Heart right ventricle (tissue), 16 donors: ENCODE measurements around the gene GRIK2. TPM values are rescaled to one million over a fixed set of nuclear protein-coding genes. Genes with fewer than 3 reads are reported as not detected.

Experiments used
- ATAC-seq, 8 donors: fragments of 200-7000 bp; cut with Tn5 transposase; one replicate each; pipeline ENCODE4 v1.9.1; 2020; ENCODE audit warnings: mild to moderate bottlenecking in 8 of 8, moderate library complexity in 8 of 8, moderate number of reproducible peaks in 1 of 8
- DNase-seq, 2 donors: peaks; one replicate each; pipeline ENCODE4 v3.0.0-alpha.2; 2020
- H3K27ac ChIP-seq, 10 donors: fragments of 200-600 bp; sonication (generic) in 2 of 10; one replicate each; pipeline versions ENCODE4 v1.5.0 to v1.8.0; 2020 to 2022; ENCODE audit warnings: mild to moderate bottlenecking in 3 of 10
- H3K27me3 ChIP-seq, 7 donors: fragments of 200-600 bp; one replicate each; pipeline ENCODE4 v1.8.0; 2021 to 2022; ENCODE audit warnings: mild to moderate bottlenecking in 2 of 7
- H3K36me3 ChIP-seq, 9 donors: fragments of 200-600 bp; sonication (generic) in 1 of 9; one replicate each; pipeline versions ENCODE4 v1.5.0 to v1.8.0; 2020 to 2022; ENCODE audit warnings: mild to moderate bottlenecking in 2 of 9
- H3K4me1 ChIP-seq, 9 donors: fragments of 200-600 bp; sonication (generic) in 1 of 9; one replicate each; pipeline versions ENCODE4 v1.5.0 to v1.8.0; 2020 to 2022; ENCODE audit warnings: mild to moderate bottlenecking in 4 of 9
- H3K4me3 ChIP-seq, 10 donors: fragments of 200-600 bp; sonication (generic) in 2 of 10; one replicate each; pipeline versions ENCODE4 v1.5.0 to v1.8.0; 2020 to 2022; ENCODE audit warnings: mild to moderate bottlenecking in 7 of 10, moderate library complexity in 2 of 10
- H3K9me3 ChIP-seq, 11 donors: fragments of 200-600 bp in 10 of 11; sonication (generic) in 2 of 11; one replicate each; pipeline versions ENCODE4 v1.5.0 to v1.8.0; 2013 to 2022; ENCODE audit warnings: mild to moderate bottlenecking in 2 of 11, control low read depth in 1 of 11, moderate library complexity in 1 of 11
- CTCF ChIP-seq, 9 donors: fragments of 200-600 bp; sonication (generic) in 2 of 9; IDR thresholded peaks; one replicate each; pipeline versions ENCODE4 v1.5.0 to v1.8.0; 2021 to 2022; ENCODE audit warnings: antibody characterized with exemption in 9 of 9, mild to moderate bottlenecking in 5 of 9, moderate library complexity in 1 of 9
- WGBS, 2 donors: extraction: QIAGEN DNeasy Blood & Tissue Kit; methylation state at CpG; one replicate each; pipeline ENCODE4 v1.1.7; 2013; ENCODE audit warnings: inconsistent platforms in 1 of 2; 5-methylcytosine and 5-hydroxymethylcytosine counted together
- intact Hi-C, 10 donors: fragments of 100-400 bp; cut with DNase I; formaldehyde crosslinking; loops; one replicate each; pipeline versions ENCODE4 v1.11.1 to v1.14.2; 2022
- polyA plus RNA-seq, 2 donors: library from polyadenylated mRNA; stranded (reverse); fragments of 200-250 nt; gene quantifications; one replicate each; pipeline ENCODE4 v1.2.3, GENCODE V29; 2013
- total RNA-seq, 10 donors: library from RNA; stranded (reverse); fragmentation: NEBNext Ultra II Directional in 3 of 10; extraction: Animal tissue kit (Norgen Biotek cat#: 25700) in 3 of 10; gene quantifications; one replicate each; pipeline versions ENCODE4 v1.2.1 to v1.2.4, GENCODE V29; 2021 to 2023
- donor health status: Arrhythmogenic right ventricular cardiomyopathy.
- donor health status: ischemic (EF 13 %, LVEDD 7.1; RV severe dilation, severe dysfunction).
- donor health status: healthy with polysubstance abuse.
- donor health status: DM: no; HTN: yes; CAD: no.
- donor health status: DM: no; HTN: no; CAD: no.
- donor health status: ischemic (EF 25% LVEDD 6.9; RV normal size, moderate dysfunction).
- donor health status: ischemic (EF 25% LVEDD 5.7; RV mildly dilated, moderate dysfunction).
- donor health status: healthy.
- donor health status: DM: yes; HTN: yes; CAD: no.
- donor health status: Ischemic cardiomyopathy.
- donor health status: ischemic (EF 35%, LVEDD 5.7; RV mildly dilated, moderate dysfunction).
- donor health status: nonischemic (EF 11% LVEDD 7.7; RV severe dilation, severe dysfunction).
- donor health status: DM: yes; HTN: yes; CAD: no.
- donor health status: PGD.
- donor health status: ischemic (EF 29% LVEDD 5.4; RV normal size, mild dysfunction).
- donor health status: nonischemic (EF 23%, LVEDD 6.1; RV moderate dilation, normal function).

The GRIK2 gene
- total and polyA plus RNA-seq, 12 donors, result 0.13 to 7.0 (median 2.5) TPM

GRCh38 chr6:101458336-101458735 is 64.8 kb downstream of the GRIK2 start:
- Histone ChIP-seq H3K4me1 (no peaks in the 10 kb centered on the region), H3K36me3 (no peaks in the 10 kb centered on the region), H3K4me3 (no peak overlapping the region), H3K27ac (no peak overlapping the region), H3K9me3 (no peaks in the 10 kb centered on the region), H3K27me3 (no peaks in the 10 kb centered on the region)
- TF ChIP-seq CTCF (IDR thresholded peaks at IDR 0.05), result no peak
- ATAC-seq (no peak), DNase-seq (no peak)
- whole genome bisulfite sequencing, 2 donors, result 77 to 84% methylated on average over 2 of the region's 2 CpGs
- intact Hi-C loops, result no loop called here

- WGBS, 2 donors, result 93 to 95% methylated on average over 2 of the region's 2 CpGs
- TF ChIP-seq CTCF (IDR thresholded peaks at IDR 0.05), result no peak
- intact Hi-C loops, result no loop called here
Measured at GRCh38 chr6:101458826-101459225, 65.3 kb downstream of the GRIK2 start.

DNA sequence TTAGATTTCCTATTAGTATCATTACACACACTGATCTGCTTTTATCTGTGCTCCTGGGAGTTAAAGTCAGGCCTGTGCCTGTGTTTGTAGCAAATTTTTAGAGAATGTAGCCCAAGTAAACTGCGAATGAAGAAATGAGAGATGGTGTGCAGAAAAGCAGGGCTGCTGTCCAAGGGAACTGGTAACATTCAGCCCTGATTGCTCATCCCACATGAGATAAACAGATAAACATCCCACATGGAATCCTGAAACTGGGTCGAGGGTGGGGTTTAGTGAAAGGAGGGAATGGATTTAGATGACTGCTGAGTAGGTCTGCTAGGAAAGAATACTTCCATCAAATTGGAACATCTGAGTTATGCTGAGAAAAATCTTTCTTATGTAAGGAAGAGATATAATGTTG is 69.1 kb downstream of the GRIK2 start:
- H3K27me3 ChIP-seq, result no peaks in the 10 kb centered on the region
- no peak overlapping the region for H3K27ac ChIP-seq
- no peaks in the 10 kb centered on the region for H3K9me3 ChIP-seq
- no peaks in the 10 kb centered on the region for H3K4me1 ChIP-seq
- 49 to 53% methylated on average over 2 of the region's 2 CpGs for WGBS, 2 donors
- DNase-seq (no peak), ATAC-seq (no peak)
- intact Hi-C loops, result no loop called here
- no peak for TF ChIP-seq CTCF (IDR thresholded peaks at IDR 0.05)
- no peaks in the 10 kb centered on the region for H3K36me3 ChIP-seq
- no peak overlapping the region for H3K4me3 ChIP-seq

More at GRCh38 chr6:101458826-101459225, 65.3 kb downstream of the GRIK2 start:
- H3K27ac ChIP-seq, result no peak overlapping the region
- DNase-seq, result no peak
- no peaks in the 10 kb centered on the region for H3K4me1 ChIP-seq
- no peaks in the 10 kb centered on the region for H3K36me3 ChIP-seq
- no peaks in the 10 kb centered on the region for H3K9me3 ChIP-seq
- H3K27me3 ChIP-seq, result no peaks in the 10 kb centered on the region
- ATAC-seq, result no peak
- H3K4me3 ChIP-seq, result no peak overlapping the region

DNA sequence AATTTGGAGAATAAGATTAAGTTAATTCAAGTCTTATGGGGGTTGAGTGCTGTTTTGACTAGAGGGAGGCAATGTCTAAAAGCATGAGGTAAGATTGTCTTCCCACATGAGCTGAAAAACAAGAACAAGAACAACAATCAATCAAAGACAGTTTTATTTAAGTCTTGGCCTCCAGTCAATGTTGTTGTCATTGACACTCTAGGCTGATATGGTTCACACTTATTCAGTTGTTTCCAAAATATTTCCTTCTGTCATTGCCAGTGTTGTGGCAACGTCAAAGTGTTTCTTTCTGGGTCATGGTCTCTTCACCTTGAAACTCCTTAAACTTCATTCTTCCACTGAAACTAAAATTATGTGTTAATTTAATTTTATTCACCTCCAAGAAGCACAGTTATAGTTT is 72.4 kb downstream of the GRIK2 start:
- H3K27ac ChIP-seq, result peak overlapping the region in 1 of 10 donors; percentile 40
- ATAC-seq, result peak in 6 of 8 donors; percentile 11 to 91 (median 40)

More for the DNA sequence above, 72.4 kb downstream of the GRIK2 start:
- no peak for TF ChIP-seq CTCF (IDR thresholded peaks at IDR 0.05)
- intact Hi-C loops, result no loop called here
- H3K36me3 ChIP-seq, result no peaks in the 10 kb centered on the region
- no peak overlapping the region for H3K4me3 ChIP-seq
- no peaks in the 10 kb centered on the region for H3K4me1 ChIP-seq
- WGBS, 2 donors, result 17 to 19% methylated on average over 1 of the region's 1 CpG
- no peaks in the 10 kb centered on the region for H3K9me3 ChIP-seq
- DNase-seq, result no peak
- H3K27me3 ChIP-seq, result no peaks in the 10 kb centered on the region
